Measurements from ENCODE around the gene CKB.

DNA sequence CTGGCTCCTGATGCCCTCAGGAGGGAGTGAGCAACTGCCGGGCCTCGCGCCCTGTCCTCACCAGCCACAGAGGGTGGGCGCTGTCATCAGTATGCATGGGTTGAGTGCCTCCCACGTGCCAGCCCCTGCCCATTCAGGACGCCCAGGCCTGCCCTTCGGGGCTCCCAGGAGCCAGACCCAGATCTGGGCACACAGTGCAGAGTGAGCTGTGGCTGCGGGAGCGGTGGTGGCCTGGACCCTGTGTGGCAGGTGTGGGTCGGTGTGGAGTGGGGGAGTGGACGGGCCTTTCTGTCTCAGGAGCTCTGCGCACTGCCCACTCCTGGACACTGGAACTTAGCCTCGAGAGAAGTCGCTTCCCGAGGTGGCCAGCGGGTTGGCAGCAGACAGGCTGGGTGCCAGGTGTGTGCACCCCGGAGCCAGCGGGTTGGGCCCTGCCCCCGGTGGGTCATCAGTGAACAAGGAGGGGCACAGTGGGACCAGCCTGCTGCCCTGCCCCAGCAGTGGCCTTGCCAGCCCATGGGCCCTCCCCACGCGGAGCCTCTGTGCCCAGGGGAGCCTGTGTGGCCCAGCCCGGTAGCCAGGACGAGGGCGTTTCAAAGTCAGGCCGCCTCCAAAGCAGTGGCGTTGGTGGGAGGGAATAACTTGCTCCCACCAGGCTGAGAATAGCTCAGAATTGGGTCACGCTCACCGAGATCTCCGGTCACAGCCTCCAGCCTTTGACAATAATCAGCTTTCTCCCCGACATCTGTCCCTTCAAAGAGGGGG lies 15.8 kb upstream of the CKB start:
- TF ChIP-seq, protein P1, sequence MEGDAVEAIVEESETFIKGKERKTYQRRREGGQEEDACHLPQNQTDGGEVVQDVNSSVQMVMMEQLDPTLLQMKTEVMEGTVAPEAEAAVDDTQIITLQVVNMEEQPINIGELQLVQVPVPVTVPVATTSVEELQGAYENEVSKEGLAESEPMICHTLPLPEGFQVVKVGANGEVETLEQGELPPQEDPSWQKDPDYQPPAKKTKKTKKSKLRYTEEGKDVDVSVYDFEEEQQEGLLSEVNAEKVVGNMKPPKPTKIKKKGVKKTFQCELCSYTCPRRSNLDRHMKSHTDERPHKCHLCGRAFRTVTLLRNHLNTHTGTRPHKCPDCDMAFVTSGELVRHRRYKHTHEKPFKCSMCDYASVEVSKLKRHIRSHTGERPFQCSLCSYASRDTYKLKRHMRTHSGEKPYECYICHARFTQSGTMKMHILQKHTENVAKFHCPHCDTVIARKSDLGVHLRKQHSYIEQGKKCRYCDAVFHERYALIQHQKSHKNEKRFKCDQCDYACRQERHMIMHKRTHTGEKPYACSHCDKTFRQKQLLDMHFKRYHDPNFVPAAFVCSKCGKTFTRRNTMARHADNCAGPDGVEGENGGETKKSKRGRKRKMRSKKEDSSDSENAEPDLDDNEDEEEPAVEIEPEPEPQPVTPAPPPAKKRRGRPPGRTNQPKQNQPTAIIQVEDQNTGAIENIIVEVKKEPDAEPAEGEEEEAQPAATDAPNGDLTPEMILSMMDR (IDR thresholded peaks at IDR 0.05; ENCODE audit: insufficient read depth, low read length, poor library complexity, severe bottlenecking): no peak
- no peak for TF ChIP-seq EZH2phosphoT487 (conservative IDR thresholded peaks at IDR 0.05; ENCODE audit: low read length)

All from SU-DHL-6 (cell line).